Mononuclear cell (primary cell): ENCODE results near the gene POLR1A. TPM values are rescaled to one million over a fixed set of nuclear protein-coding genes. Genes with fewer than 3 reads are reported as not detected.

Experiments
- H3K27me3 ChIP-seq: 2 replicates; pipeline ENCODE4 v1.6.0; 2011; ENCODE audit warnings: low read length, control low read depth; ENCODE audit not compliant: insufficient read depth
- H3K4me1 ChIP-seq: 2 replicates; pipeline ENCODE4 v1.5.1; 2011; ENCODE audit warnings: mild to moderate bottlenecking, low read length, control low read depth; ENCODE audit not compliant: insufficient read depth
- H3K4me3 ChIP-seq: 2 replicates; pipeline ENCODE4 v1.5.1; 2011; ENCODE audit warnings: mild to moderate bottlenecking, low read length, moderate library complexity
- H3K9me3 ChIP-seq: 2 replicates; pipeline ENCODE4 v1.5.1; 2011; ENCODE audit warnings: low read depth, mild to moderate bottlenecking, control low read depth, low read length
- total RNA-seq: library from RNA; depleted of rRNA; stranded (reverse); fragments of >200 nt; gene quantifications from one replicate; pipeline ENCODE4 v1.2.3, GENCODE V29; 2012

POLR1A gene
- total RNA-seq, 1 donor = 6.1 TPM

DNA sequence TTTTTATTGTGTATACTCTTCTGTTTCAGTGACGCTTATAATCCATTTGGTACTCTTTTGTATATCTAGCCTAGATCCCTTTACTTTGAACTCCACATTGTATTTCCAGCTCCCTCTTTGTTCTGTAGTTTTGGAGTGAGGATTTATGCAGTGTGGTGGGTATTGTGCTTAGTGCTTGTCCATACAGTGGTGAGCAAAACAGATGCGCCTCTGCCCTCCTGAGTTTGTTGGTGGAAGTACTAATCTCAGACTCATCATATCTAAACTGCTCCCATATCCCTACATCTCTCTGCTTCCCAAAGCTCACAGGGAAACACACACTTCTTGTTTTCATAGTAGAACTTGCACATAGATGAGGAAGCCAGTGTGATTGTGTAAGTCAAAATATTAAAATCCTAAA, 12.4 kb upstream of the POLR1A start:
- no peaks in the 10 kb centered on the region for H3K9me3 ChIP-seq
- H3K4me1 ChIP-seq = no peaks in the 10 kb centered on the region
- no peaks in the 10 kb centered on the region for H3K27me3 ChIP-seq
- no peak overlapping the region for H3K4me3 ChIP-seq

DNA sequence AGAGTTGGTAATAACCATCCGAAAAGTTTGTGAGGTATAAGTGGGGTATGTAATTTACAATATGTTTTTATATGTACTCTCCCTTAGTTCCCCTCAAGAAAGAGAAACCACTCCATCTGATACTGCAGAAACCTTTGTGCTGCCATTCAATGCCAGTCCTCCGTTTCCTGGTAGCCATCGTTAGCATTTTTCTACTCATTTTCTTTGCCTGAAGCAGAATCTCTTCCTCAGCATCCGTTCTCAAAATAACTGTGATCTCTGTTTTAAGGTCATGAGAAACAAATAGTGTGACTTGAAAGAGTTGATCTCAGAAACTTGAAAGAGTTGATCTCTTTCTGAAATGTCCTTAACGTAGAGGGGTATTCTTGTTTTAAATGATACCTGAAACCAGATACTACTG, 1.3 kb upstream of the POLR1A start:
- Histone ChIP-seq H3K9me3 (no peaks in the 10 kb centered on the region), H3K4me1 (peaks cover 26% of the 10 kb centered on the region), H3K27me3 (no peaks in the 10 kb centered on the region), H3K4me3 (no peak overlapping the region)

DNA sequence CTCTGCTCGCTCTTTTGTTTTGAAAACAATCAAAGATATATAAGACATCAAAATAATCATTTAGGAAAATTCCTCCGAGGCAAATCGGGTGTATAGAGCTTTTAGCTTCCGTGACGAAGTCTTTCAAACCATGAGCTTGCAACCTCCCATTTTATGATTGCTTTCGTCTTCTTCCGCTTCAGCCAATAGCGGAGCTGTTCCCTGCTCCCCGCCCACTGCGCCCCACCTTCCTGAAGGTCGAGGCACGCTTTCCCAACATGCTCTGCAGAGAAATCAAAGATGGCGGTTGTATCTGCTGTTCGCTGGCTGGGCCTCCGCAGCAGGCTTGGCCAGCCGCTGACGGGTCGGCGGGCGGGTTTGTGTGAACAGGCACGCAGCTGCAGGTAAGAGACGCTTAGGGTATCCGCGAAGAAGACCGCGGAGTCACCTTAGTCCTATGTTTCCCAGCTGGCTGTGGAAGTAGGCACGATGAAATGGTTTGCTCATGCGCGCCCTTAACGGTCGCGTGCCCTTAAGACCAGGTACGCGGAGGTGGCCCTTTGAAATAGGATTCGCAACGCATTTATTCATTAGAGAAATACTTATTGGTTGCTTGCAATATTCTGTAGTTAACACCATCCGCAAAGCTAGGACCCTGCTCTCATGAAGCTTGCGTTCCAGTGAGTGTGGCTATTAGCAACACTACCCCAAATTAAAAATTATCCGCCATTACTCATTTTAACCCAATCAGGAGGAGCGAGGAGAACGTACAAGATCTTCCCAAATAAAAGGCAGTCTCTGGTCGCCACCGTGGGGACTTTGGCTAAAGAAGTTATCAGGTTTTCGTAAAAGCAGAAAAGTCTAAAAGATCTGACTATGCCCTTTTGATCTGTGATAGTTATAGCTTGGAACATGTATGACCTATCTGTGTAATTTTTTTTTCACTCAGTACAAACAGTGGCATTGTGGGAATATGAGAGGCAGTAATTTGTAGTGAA, 571 bp upstream of the POLR1A start, which contains the start of gene PTCD3:
Gene PTCD3 (plus strand): TSS at position 267 of the 977 bp plus-strand sequence. CDS start 13 bp downstream, at position 280.
- Histone ChIP-seq H3K4me1 (peaks cover 26% of the 10 kb centered on the region), H3K4me3 (peak within 1 kb of the TSS; percentile 74), H3K9me3 (no peaks in the 10 kb centered on the region), H3K27me3 (no peaks in the 10 kb centered on the region)

DNA sequence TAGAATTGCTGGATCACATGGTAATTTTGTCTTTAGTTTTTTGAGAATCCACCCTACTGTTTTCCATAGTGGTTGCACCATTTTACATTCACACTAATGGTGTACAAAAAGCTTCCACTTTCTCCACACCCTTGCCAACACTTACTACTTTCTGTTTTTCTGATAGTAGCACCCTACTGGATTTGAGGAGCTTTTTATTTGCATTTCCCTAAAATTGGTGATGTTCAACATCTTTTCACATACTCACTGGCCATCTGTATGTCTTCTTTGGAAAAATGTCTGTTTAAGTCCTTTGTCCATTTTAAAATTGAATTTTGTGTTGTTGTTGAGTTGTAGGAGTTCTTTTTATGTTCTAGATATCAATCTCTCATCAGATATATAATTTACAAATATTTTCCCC, 3.5 kb downstream of the POLR1A start:
- H3K4me1 ChIP-seq = peaks cover 20% of the 10 kb centered on the region
- no peak overlapping the region for H3K4me3 ChIP-seq
- H3K9me3 ChIP-seq = no peaks in the 10 kb centered on the region
- H3K27me3 ChIP-seq = no peaks in the 10 kb centered on the region

DNA sequence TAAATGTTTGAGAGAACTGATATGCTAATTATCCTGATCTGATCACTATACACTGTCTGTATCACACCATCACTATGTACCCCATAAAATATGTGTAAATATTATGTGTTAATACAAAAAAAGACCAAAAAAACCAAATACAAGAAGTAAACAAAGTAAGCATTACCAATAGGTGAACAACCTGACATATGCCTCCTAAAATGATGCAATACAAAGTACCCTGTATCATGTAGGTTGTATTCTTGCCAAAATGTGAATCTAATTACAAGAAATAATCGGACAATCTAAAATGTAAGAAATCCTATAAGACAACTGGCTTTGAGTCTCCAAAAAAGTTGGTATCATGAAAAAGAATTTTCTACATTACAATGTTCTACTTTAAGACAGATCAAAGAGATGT, 7.8 kb downstream of the POLR1A start:
- no peaks in the 10 kb centered on the region for H3K27me3 ChIP-seq
- H3K4me3 ChIP-seq = no peak overlapping the region
- no peaks in the 10 kb centered on the region for H3K9me3 ChIP-seq
- H3K4me1 ChIP-seq = no peaks in the 10 kb centered on the region

DNA sequence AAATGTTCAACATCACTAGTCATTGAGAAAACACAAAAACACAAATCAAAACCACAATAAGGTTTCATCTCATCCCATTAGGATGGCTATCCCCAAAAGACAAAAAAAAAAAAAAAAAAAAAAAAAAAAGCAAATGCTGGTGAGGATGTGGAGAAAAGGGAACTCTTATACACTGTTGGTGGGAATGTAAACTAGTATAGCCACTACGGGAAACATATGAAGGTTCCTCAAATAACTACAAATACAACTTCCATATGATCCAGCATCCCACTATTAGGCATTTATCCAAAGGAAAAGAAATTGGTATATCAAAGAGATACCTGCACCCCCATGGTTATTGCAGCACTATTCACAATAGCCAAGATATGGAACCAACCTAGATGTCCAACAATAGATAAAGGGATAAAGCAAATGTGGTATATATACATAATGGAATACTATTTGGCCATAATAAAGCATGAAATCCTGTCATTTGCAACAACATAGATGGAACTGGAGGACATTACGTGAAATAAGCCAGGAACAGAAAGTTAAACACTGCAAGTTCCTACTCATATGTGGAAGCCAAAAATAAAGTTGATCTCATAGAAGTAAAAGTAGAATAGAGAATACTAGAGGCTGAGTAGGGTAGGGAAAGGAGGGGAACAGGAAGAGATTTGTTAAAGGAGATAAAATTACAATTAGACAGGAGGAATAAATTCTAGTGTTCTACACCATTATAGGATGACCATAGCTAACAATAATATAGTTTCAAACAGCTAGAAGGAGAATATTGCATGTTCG, 8.4 kb downstream of the POLR1A start:
- H3K9me3 ChIP-seq = no peaks in the 10 kb centered on the region
- H3K27me3 ChIP-seq = no peaks in the 10 kb centered on the region
- no peaks in the 10 kb centered on the region for H3K4me1 ChIP-seq
- no peak overlapping the region for H3K4me3 ChIP-seq

DNA sequence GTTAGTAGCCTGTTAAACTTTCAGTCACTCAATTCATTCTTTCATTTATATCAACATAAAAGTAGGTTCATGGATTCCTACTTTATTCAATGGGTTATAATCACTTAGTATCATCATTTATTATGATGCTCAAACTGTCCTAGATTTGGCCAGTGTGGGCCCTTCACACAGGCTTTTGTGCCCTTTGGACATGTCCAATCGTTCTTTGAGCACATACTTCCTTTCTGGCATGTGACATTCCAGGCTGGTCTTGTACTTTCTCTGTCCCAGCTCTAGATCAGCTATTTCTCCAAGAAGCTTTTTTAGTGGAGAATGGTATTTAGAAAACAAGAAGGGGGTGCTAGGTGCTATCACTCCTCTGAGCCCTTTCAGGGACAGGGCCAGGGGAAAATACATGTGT, 11.5 kb downstream of the POLR1A start:
- Histone ChIP-seq H3K4me3 (no peak overlapping the region), H3K27me3 (no peaks in the 10 kb centered on the region), H3K4me1 (no peaks in the 10 kb centered on the region), H3K9me3 (no peaks in the 10 kb centered on the region)

DNA sequence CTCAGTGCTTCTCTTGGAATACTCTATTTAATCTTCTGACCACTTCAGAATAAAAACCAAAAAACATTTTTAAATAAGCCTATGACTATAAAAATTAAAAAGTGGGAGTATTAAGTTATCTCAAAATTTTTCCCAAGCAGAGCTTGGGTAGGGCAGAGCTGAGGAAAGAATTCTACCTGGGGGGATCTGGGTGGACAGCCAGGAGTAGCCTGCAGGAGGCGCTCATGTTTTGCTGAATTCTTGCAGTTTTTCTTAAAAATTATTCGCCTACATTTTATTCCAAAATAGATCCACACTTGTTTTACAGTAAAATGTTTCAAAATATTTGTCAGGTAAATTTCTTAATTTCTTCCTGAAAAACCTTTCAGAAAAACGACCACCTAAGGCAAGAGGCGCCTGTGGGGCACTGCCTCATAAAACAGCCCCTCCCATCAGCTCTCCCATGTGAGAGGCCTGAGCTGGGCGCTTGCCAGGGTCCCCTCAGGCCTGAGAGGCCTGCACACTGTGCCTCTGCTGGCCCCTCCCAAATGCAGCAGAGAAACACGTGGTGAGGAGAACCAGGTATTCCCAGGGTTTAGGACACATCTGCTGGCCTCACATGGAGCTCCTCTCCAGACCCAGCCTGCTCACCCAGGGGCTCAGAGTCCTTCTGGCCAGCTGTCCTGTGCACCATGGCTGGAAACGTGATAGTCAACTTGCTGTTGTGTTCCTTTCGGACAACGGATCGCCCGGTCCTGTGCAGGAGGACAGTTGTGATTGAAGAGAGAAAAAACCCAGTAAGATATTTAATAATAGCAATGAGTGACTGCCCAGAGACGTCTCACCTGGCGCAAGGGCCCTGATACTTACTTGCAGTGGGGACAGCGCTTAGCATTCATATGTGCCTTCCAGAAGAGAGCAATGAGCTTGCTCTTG, 17.5 kb downstream of the POLR1A start:
- no peaks in the 10 kb centered on the region for H3K4me1 ChIP-seq

DNA sequence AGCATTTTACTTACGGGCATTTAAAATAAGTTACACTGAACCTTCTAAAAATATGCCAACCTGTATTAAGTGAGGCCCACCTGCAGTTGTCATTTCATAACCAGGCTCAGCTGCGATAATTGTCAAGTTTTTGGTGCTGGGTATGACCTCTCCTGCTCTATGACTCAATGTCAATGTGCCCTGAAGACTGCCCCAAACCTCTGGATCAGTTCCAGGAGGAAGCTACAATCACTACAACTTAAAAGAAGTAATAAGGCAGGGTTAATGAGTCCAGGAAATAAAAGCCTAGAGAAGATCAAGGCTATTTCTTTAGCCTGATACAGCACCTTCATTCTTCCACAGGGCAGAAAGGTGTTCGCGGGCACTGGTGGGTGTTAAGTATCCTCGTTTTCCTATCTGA, 22.9 kb downstream of the POLR1A start:
- Histone ChIP-seq H3K4me3 (no peak overlapping the region), H3K9me3 (no peaks in the 10 kb centered on the region), H3K27me3 (no peaks in the 10 kb centered on the region), H3K4me1 (peaks cover 25% of the 10 kb centered on the region)

More for the DNA sequence above, 17.5 kb downstream of the POLR1A start:
- Histone ChIP-seq H3K9me3 (no peaks in the 10 kb centered on the region), H3K4me3 (no peak overlapping the region), H3K27me3 (no peaks in the 10 kb centered on the region)

DNA sequence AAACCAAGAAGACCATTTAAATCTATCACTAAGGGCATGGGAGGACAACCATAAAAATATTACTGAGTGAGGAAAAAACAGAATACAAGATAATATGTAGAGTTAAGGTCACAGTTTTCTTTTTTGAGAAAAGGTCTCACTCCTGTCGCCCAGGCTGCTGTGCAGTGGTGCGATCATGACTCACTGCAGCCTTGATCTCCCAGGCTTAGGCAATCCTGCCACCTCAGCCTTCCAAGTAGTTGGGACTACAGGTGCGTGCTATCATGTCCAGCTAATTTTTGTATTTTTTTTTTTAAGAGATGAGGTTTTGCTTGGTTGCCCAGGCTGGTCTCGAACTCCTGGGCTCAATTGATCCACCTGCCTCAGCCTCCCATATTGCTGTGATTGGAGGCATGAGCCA, 24.0 kb downstream of the POLR1A start:
- no peak overlapping the region for H3K4me3 ChIP-seq
- no peaks in the 10 kb centered on the region for H3K9me3 ChIP-seq
- peaks cover 25% of the 10 kb centered on the region for H3K4me1 ChIP-seq
- no peaks in the 10 kb centered on the region for H3K27me3 ChIP-seq

DNA sequence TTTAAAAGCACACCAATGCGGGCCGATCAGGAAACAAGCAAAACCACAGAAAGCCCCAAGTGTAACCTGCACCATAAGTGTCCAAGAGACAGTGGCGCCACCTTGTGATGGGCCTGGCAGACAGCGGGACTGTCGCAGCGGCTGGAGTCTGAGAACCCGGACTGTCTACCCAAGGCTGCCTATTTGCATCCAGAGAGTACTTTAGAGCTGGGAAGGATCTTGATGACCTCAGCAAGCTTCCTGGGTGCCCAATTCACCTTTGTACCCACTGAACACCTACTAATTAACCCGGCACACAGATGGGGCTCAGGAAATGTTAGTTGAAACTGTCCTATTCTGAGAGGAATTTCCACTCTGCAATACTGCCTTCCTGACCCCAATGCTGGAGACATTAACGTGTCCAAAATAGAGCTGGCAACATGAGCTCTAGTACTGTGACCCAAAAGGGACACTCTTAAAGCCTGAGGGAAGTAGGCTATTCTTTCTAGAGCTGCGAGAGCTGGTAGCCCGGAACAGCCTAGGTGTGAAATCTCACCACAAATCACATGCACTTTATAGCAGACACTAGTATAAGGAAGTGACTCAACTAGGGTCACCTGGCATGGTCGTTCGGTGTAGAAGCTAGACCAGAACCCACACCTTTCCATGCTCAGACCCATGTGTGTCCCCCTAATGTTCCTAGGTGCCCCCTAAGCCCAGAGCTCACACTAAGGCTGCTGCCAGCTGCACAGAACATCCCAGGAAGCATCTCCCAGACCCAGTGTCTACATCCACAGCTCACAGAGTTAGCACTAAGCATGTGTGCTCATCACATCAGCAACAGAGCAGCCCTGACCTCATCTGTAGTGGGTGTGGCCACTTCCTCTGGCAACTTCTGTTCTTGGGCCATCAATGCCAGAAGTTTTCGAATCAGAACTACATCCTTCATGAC, 25.4 kb downstream of the POLR1A start:
- Histone ChIP-seq H3K4me3 (no peak overlapping the region), H3K9me3 (no peaks in the 10 kb centered on the region), H3K4me1 (peaks cover 25% of the 10 kb centered on the region), H3K27me3 (no peaks in the 10 kb centered on the region)

DNA sequence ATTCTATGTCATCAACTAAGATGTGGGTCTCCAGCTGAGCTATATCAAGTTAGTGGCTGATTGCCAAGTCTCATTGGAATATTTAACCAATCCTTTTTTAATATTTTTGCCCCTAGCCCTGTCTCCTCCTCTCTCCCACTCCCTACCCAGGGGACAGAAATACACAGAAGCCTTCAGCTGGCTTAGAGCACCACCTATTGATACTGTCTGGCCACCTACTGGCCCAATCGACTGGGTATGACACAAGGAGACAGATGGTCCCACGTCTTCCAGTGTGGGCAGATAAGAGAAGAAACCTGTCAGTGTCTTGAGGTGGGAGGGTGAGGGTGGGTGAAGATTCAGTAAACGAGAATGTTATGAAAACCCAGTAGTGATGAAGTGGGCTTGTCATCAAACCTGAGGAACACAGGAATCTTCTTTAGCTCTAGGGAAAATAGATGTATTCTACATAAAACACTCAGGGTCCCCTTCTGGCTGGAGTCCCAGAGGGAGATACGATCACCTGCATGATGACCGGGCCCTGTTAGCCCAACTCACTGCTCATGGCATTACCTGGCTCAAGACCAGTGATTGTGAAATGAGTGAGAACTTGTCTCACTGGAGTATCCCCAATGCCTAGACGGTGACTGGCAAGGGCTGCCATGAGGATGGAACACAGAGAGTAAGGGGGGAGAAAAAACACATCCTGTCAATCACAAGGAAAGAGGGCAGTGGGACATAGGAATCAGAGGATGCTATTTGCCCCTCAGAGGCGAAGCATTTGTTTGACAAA, 26.7 kb downstream of the POLR1A start:
- H3K4me3 ChIP-seq = no peak overlapping the region
- H3K4me1 ChIP-seq = peaks cover 25% of the 10 kb centered on the region
- H3K9me3 ChIP-seq = no peaks in the 10 kb centered on the region
- H3K27me3 ChIP-seq = no peaks in the 10 kb centered on the region

DNA sequence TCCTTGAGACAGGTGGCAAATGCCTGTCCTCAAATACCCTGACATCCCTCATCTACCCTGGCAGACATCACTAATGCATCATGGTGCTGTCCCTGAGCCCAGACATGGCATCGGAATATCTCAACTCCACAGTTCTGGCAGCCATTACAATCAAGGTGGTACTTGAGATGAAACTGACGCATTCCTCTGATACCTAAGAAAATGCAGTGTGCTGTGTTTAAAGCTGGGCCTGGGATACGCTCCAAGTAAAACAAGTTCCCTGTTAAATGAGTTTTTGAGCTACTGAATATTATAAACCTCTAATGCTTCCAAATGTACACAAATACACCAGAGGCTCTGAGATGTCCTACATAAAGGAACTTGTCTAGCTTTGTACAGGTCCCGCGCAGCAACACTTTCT, 29.8 kb downstream of the POLR1A start:
- no peaks in the 10 kb centered on the region for H3K9me3 ChIP-seq
- no peaks in the 10 kb centered on the region for H3K27me3 ChIP-seq
- peaks cover 37% of the 10 kb centered on the region for H3K4me1 ChIP-seq
- no peak overlapping the region for H3K4me3 ChIP-seq
